GM12864 (cell line): ENCODE results near the gene CCDC71L.

Source experiments
- DNase-seq: peaks from one replicate; pipeline ENCODE4 v3.0.0-alpha.2; 2011; ENCODE audit warnings: low read depth
- H3K4me3 ChIP-seq: 2 replicates; pipeline ENCODE4 v1.5.1; 2011; ENCODE audit warnings: mild to moderate bottlenecking, low read depth, low read length, control low read depth
- CTCF ChIP-seq: IDR thresholded peaks from 2 replicates; pipeline ENCODE4 v1.5.1; 2011; ENCODE audit warnings: low read depth, mild to moderate bottlenecking, moderate library complexity, low read length, control low read depth, inconsistent platforms; ENCODE audit errors: missing control alignments

Gene CCDC71L

GRCh38 chr7:106610996-106611886 is 49.7 kb downstream of the CCDC71L start:
- H3K4me3 ChIP-seq: no peak overlapping the region
- no peak for DNase-seq
- TF ChIP-seq CTCF: no peak

GRCh38 chr7:106609416-106609815 is 51.5 kb downstream of the CCDC71L start:
- TF ChIP-seq CTCF: no peak
- DNase-seq: no peak
- no peak overlapping the region for H3K4me3 ChIP-seq

GRCh38 chr7:106608661-106609060 is 52.3 kb downstream of the CCDC71L start:
- TF ChIP-seq CTCF: no peak
- no peak for DNase-seq
- H3K4me3 ChIP-seq: no peak overlapping the region
